GM03348 (cell line): ENCODE results near the gene CALCOCO2.
A peak's percentile ranks its signal among the peaks of the same experiment; 100 is the strongest.
"Not testable (repeated sequence)": the region's sequence is repeated elsewhere in the genome, so short reads cannot be mapped to it uniquely, and the experiment has no call there.

ENCODE experiments used
- DNase-seq: peaks from one replicate; pipeline ENCODE4 v3.0.0; 2012; ENCODE audit warnings: low spot score

CALCOCO2 gene, protein sequence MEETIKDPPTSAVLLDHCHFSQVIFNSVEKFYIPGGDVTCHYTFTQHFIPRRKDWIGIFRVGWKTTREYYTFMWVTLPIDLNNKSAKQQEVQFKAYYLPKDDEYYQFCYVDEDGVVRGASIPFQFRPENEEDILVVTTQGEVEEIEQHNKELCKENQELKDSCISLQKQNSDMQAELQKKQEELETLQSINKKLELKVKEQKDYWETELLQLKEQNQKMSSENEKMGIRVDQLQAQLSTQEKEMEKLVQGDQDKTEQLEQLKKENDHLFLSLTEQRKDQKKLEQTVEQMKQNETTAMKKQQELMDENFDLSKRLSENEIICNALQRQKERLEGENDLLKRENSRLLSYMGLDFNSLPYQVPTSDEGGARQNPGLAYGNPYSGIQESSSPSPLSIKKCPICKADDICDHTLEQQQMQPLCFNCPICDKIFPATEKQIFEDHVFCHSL

GRCh38 chr17:48830840-48831548 lies at the start of gene CALCOCO2:
Gene CALCOCO2, plus strand, starts transcription at chr17:48831035. Its CDS starts 10,673 bp downstream, at chr17:48841708.
- DNase-seq = peak; percentile 97

DNA sequence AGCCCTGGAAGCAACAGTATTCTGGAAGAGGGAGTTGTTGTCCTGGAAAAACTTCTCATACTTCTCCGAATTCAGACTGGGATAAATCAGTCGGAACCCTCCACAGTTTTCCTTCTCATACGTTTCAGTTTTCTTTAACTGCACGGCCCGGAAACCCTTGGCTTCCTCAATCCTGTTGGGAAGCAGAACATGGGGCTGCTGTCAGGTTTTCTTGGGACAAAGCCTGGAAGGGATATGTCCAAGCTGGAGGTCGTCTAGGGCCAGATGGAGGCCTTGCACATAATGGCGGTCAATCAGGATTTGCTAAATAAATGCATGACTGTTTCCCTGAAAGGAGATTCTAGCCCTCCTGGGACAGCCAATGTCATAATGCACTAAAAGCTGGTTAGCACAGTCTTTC lies 43.0 kb upstream of the CALCOCO2 start:
- DNase-seq = no peak

GRCh38 chr17:48790607-48791127 lies 40.2 kb upstream of the CALCOCO2 start:
- no peak for DNase-seq

GRCh38 chr17:48791128-48792032 lies 39.5 kb upstream of the CALCOCO2 start:
- DNase-seq = peak; percentile 90

DNA sequence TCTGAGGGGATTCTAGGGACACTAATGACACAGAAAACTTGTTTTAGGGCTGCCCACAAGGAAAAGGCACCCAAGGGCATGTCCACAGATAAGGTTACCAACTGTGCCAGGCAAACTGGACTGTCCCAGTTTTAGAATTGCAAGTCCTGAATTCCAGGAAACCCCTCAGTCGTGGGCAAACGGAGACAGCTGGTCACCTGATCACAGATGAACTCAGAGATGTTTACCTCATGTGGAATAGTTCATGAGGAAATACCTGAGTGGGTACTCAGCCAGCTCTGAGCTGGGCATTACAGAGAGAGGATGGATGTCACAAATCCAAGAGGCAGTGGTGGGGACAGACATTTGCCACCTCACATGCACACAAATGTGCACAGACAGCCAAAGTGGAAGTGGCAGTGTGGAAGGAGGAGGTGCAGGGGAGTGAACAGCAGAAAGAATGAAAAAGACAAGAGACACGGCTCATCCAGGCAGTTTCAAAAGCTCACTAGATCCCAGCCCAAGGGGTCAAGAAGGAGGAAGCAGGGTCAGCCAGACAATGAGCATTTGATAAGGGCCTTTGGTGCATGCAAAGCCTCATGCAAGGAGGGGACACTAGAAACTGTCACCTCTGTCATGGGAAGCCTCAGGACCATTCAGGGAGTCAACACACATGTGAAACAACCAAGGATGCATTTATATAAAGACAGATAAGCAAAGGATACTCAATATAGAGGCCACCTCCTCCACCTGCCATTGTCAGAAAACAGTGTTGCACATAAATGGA lies 38.6 kb upstream of the CALCOCO2 start:
- no peak for DNase-seq

- DNase-seq = peak; percentile 85
Measured at GRCh38 chr17:48795444-48796162, 35.2 kb upstream of the CALCOCO2 start.

DNA sequence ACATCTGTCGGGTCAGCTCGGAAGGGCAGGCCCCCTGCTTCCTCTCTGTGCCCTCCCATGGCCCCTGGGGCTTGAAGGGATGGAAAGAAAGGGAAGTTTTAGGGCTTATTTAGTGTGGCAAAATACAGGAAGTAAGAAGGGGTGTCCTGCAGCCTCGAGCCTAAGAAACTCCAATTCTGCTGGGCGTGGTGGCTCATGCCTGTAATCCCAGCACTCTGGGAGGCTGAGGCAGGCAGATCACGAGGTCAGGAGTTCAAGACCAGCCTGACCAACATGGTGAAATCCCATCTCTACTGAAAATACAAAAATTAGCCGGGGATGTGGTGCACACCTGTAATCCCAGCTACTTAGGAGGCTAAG lies 34.7 kb upstream of the CALCOCO2 start:
- DNase-seq = not testable (repeated sequence)

- DNase-seq = no peak
Measured at GRCh38 chr17:48799069-48799723, 31.6 kb upstream of the CALCOCO2 start.

DNA sequence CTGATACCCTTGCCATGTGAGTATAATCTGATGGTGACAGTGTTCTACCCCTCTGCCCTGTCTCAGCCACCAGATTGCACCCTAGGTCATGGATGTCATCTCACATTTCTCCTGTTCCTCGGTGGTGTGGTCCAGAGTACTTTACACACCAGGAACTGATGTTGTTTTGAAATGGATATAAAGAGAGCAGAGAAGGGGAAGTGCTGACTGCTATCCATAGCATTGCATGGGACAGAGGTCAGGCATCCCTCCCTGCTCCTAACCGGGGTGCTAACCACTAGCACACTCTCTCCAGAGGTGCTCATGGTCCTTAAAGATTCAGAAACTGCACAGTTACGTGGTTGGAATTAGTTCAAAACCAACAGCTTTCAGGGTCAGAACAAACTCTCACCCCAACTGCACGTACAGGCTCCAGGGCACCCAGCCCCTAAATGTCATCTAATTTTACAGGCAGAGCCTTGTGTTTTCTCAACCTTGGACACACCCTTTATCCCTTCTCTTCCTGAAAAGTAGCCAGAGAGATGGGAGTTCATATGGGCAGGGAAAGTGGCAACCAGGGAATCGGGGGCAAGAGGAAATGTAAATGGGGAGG lies 30.1 kb upstream of the CALCOCO2 start:
- no peak for DNase-seq

DNA sequence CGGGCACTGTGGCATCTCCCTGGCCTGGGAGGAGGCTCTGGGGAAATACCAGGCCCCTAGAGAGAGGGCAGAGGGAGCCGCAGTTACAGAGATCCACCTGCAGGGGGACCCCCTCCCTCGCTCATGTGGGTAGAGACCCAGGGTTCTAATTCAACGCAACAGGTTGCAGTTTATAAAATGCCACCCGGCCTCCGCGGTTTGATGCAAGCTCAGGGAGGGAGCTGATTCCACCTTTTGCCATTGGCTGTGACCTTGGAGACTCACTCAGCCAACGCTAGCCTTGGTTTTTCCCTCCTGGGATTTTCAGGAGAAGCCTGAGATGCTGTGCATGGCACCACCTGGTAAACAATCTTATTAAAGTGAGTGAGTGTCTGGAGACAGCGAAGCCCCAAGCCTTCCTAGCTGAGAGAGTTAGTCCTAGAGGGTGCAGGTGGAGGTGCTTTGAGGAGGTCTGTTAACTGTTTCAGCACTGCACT lies 25.9 kb upstream of the CALCOCO2 start:
- peak; percentile 89 for DNase-seq

GRCh38 chr17:48809182-48809581 lies 21.7 kb upstream of the CALCOCO2 start:
- DNase-seq = no peak

DNA sequence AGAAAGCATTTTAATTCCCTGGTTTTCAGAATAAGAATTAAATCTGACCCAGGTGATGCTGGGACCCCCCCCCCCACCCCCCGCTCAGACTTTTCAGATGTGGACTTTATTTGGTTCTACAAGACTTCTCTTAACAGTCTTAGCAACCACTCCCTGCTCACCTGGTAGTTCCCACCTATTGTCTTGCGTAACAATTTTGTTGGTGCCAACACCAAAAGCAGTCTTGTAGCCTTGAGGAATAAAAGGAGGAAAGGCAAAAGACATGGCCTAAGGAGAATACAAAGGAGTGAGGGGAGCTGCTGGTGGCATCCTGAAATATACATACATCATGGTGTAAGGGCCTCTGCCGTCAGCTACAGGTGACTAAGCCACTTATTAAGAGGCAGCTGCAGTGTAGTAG lies 18.8 kb upstream of the CALCOCO2 start:
- no peak for DNase-seq

DNA sequence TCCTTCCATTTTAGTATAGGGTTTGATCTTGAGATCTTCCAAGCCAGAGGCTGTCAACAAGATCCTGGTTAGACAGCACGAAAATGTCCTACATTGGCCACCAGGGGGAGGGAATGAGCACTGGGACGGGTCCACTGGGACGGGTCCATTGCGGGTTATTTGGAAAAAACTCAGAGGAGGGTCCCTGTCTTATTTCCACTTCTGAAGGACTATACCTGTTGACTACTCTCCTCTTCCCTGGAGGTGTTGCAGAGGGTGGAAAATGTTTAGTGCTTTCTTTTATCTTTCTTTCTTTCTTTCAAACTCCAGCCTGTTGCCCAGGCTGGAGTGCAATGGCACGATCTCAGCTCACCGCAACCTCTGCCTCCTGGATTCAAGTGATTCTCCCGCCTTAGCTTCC lies 16.3 kb upstream of the CALCOCO2 start:
- peak; percentile 83 for DNase-seq

DNA sequence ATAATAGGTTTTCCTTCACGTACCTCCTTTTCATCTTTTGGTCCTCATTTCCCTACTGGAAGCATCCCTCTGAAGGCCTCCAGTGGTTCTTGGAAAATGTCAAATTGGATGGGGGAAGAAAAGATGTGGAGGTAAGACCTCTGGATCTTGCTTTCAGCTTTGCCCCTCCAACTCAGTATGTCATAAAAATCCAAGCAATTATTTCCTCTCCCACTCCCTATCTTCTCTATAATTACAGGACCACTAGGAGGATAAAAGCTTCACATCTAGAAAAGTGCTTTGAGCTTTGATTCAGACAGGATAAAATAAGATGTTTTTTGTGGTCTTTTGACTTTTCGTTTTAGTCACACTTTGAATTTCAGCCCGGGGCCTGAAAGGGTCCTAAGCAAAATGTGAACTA lies 15.5 kb upstream of the CALCOCO2 start:
- no peak for DNase-seq

- DNase-seq = no peak
Measured at GRCh38 chr17:48816438-48816773, 14.4 kb upstream of the CALCOCO2 start.

- DNase-seq = peak; percentile 89
Measured at GRCh38 chr17:48816774-48817590, 13.9 kb upstream of the CALCOCO2 start, which contains the start of gene TTLL6. Gene TTLL6, minus strand, starts transcription at chr17:48817229. Its CDS starts 157 bp downstream, at chr17:48817072.

GRCh38 chr17:48818361-48818841 lies 12.4 kb upstream of the CALCOCO2 start:
- DNase-seq = no peak

DNA sequence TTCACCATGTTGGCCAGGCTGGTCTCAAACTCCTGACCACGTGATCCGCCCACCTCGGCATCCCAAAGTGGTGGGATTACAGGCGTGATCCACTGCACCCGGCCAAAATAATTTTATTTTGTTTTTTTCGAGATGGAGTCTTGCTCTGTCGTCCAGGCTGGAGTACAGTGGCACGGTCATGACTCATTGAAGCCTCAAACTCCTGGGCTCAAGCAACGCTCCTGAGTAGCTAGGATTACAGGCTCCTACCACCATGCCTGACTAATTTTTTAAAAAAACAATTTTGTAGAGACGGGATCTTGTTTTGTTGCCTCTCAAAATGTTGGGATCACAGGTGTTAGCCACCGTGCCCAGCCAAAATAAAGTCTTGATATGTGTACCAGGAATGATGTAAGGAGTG lies 11.4 kb upstream of the CALCOCO2 start:
- DNase-seq = no peak
